ENCODE measurements around the gene ESR1. TPM values are rescaled to one million over a fixed set of nuclear protein-coding genes. Genes with fewer than 3 reads are reported as not detected.

ESR1 gene
- polyA plus RNA-seq, 4 donors: 0.13 to 0.55 TPM; not detected in 2

- Histone ChIP-seq H3K4me3 (ENCODE audit: low read depth in 1 of 3, low read length in 3 of 3) (no peak overlapping the region), H3K4me1 (ENCODE audit: control insufficient read depth in 3 of 3, insufficient read depth in 2 of 3, low read depth in 1 of 3, low read length in 2 of 3) (no peaks in the 10 kb centered on the region), H3K27me3 (ENCODE audit: control insufficient read depth in 3 of 3, insufficient read depth in 3 of 3, low read length in 3 of 3) (no peaks in the 10 kb centered on the region), H3K27ac (ENCODE audit: low read depth in 1 of 3, low read length in 2 of 3) (no peak overlapping the region), H3K36me3 (ENCODE audit: control insufficient read depth in 3 of 3, insufficient read depth in 2 of 3, low read depth in 1 of 3, low read length in 3 of 3) (peaks cover 0 to 5% (median 0%) of the 10 kb centered on the region in 3 donors), H3K9me3 (ENCODE audit: control insufficient read depth in 2 of 2, insufficient read depth in 1 of 2, low read depth in 1 of 2, low read length in 1 of 2) (peaks cover 0 to 4% of the 10 kb centered on the region in 2 donors)
- DNase-seq (no peak), FAIRE-seq (no peak)
- WGBS, 3 donors: 76 to 79% (median 77%) methylated on average over 2 of the region's 2 CpGs
Observed at GRCh38 chr6:152173957-152174356, 366.5 kb downstream of the ESR1 start.

DNA sequence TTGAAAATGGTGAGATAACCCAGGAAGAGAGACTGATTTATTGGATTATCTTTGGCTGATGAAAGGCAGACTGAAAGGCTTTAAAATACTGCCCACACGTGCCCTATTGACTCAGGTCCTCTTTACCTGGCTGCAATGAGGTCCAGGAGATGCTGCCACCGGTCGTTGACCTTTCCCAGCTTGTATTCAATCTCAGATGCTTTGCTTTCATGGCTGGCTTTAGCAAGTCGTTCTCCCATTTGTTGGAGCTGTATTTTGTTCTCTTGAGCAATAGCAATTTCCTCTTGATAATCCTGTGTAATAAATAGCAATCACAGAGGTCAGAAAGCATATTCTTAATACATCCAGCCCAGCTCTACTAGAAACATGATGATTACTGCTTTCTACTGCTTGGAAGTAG is 368.8 kb downstream of the ESR1 start:
- Histone ChIP-seq H3K4me3 (ENCODE audit: low read depth in 1 of 3, low read length in 3 of 3) (no peak overlapping the region), H3K27ac (ENCODE audit: low read depth in 1 of 3, low read length in 2 of 3) (no peak overlapping the region), H3K36me3 (ENCODE audit: control insufficient read depth in 3 of 3, insufficient read depth in 2 of 3, low read depth in 1 of 3, low read length in 3 of 3) (peaks cover 0 to 6% (median 0%) of the 10 kb centered on the region in 3 donors), H3K9me3 (ENCODE audit: control insufficient read depth in 2 of 2, insufficient read depth in 1 of 2, low read depth in 1 of 2, low read length in 1 of 2) (no peaks in the 10 kb centered on the region), H3K4me1 (ENCODE audit: control insufficient read depth in 3 of 3, insufficient read depth in 2 of 3, low read depth in 1 of 3, low read length in 2 of 3) (no peaks in the 10 kb centered on the region), H3K27me3 (ENCODE audit: control insufficient read depth in 3 of 3, insufficient read depth in 3 of 3, low read length in 3 of 3) (no peaks in the 10 kb centered on the region)
- FAIRE-seq: no peak
- peak; percentile 19 to 52 for DNase-seq
- 13 to 65% (median 52%) methylated on average over 4 of the region's 4 CpGs for WGBS, 3 donors
